DMS53 treated with DMSO at 0.1 percent for 48 hours (cell line): ENCODE results near the gene ALG1L2.
"Not testable (repeated sequence)": the region's sequence is repeated elsewhere in the genome, so short reads cannot be mapped to it uniquely, and the experiment has no call there.

Source experiments
- DNase-seq: peaks from one replicate; lab custom pipeline; 2025; ENCODE audit not compliant: unreplicated experiment; lab: John Stamatoyannopoulos, UW

Gene ALG1L2

GRCh38 chr3:130122891-130123775 is 41.5 kb downstream of the ALG1L2 start:
- not testable (repeated sequence) for DNase-seq

- not testable (repeated sequence) for DNase-seq
These were observed 43.8 kb downstream of the ALG1L2 start for GRCh38 chr3:130125406-130125805.

GRCh38 chr3:130136337-130136736 is 54.7 kb downstream of the ALG1L2 start:
- DNase-seq: not testable (repeated sequence)

DNA sequence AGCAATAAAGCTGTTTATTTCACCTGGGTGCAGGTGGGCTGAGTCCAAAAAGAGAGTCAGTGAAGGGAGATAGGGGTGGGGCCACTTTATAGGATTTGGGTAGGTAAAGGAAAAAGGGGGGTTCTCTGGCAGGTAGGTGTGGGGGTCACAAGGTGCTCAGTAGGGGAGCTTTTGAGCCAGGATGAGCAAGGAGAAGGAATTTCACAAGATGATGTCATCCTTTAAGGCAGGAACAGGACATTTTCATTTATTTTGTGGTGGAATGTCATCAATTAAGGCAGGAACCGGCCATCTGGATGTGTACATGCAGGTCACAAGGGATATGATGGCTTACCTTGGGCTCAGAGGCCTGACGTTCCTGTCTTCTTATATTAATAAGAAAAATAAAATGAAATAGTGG is 56.1 kb downstream of the ALG1L2 start:
- not testable (repeated sequence) for DNase-seq

DNA sequence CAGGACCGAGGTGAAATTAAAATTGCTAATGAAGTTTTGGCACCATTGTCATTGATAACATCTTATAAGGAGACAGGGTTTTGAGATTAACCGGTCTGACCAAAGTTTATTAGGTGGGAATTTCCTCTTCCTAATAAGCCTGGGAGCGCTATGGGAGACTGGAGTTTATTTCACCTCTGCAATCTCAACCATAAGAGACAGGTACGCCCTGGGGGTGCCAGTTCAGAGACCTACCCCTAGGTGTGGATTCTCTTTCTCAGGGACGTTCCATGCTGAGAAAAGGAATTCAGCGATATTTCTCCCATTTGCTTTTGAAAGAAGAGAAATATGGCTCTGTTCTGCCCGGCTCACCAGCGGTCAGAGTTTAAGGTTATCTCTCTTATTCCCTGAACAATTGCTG is 57.4 kb downstream of the ALG1L2 start:
- not testable (repeated sequence) for DNase-seq

- DNase-seq: not testable (repeated sequence)
These were observed 59.1 kb downstream of the ALG1L2 start for GRCh38 chr3:130140756-130141155.

DNA sequence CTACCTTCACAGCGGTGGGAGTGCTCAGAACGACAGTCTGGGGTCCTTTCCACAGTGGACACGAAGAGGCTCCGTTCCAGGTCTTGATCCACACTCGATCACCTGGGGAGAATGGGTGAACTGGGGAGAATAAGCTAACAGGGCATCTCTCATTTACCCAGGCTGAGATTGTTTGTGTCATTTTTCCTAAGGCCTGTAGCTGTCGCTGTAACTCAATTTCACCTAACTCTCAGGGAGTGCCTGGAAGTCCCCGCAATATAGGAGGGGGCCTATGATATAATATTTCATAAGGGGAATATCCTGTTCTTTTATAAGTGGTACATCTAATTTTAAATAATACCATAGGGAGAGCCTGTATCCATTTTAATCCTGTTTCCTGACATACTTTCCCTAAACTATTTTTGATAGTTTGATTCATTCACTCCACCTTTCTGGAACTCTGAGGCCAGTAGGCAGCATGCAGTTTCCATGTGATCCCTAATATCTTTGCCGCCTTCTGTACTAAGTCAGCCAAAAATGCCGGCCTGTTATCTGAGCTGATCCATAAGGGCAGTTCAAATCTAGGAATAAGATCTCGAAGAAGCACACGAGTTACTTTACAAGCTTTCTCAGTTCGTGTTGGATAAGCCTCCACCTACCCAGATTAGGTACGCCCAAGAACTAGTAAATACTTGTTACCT is 62.2 kb downstream of the ALG1L2 start:
- peak; percentile 0 for DNase-seq

DNA sequence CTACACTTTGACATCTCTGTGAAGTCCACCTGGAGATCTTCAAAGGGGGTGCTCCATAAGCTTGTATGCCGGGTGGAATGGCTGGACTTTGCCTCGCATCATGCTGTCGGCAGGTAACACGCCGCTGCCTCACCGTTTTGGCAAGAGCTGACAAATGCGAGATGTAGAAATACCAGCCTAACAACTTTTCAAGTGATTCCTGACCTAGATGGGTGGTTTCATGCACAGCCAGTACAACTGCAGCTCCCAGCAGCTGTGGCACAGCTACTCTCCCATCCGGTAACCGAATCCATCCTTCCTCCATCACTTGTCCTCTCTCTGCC is 62.7 kb downstream of the ALG1L2 start:
- peak; percentile 7 for DNase-seq

DNA sequence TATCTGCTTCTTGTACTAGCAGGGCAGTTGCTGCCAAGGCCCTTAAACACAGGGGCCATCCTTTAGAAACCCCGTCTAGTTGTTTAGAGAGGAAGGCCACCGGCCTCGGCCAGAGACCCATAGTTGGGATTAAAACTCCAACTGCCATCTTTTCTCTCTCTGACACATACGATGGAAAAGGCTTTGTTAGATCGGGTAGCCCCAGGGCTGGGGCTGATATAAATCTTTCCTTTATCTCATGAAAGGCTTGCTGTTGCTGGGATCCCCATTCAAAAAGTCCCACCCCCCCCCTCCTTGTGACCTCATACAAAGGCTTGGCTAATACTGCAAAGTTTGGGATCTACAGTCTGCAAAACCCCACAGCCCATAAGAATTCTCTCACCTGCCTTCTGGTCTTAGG is 63.8 kb downstream of the ALG1L2 start:
- DNase-seq: not testable (repeated sequence)

DNA sequence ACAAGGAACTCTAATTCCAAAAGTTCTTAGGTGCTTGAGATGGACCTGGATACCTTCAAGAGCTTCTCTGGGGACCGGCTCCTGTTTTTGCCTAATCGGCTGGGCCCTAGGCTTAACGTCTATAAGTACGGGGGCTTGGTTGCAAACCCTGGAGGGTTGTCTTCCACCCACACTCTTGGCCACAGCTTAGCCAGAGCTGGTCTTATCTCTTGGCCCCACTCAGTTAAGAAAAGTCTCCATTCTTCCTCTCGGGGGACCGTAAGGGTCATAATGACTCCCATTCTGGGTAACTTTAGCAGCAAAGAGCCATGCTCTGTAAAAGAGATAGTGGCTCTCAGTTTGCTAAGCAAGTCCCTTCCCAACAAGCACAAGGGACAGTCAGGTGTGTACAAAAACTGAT is 64.8 kb downstream of the ALG1L2 start:
- DNase-seq: not testable (repeated sequence)
